CD4-positive, alpha-beta T cell (primary cell): ENCODE results near the gene SULT6B1. TPM values are rescaled to one million over a fixed set of nuclear protein-coding genes. Genes with fewer than 3 reads are reported as not detected.

Source experiments
- ATAC-seq: fragments of 200-7000 bp; cut with Tn5 transposase; one replicate; pipeline ENCODE4 v1.10.0; 2022; ENCODE audit warnings: mild to moderate bottlenecking; ENCODE audit not compliant: poor library complexity
- CTCF ChIA-PET: fragments of 350-600 bp; sonication (Branson Sonifier 250); formaldehyde crosslinking; loops from one replicate; lab custom pipeline; 2021; ENCODE audit warnings: antibody characterized with exemption, inconsistent platforms; lab: Charles Lee
- POLR2A ChIA-PET: fragments of 350-600 bp; sonication (Branson Sonifier 250); formaldehyde crosslinking; loops from one replicate; lab custom pipeline; 2021; ENCODE audit warnings: antibody characterized with exemption, inconsistent platforms; lab: Charles Lee
- DNase-seq, 14 experiments: peaks; one replicate each; pipeline ENCODE4 v3.0.0-alpha.2; 2013 to 2020; ENCODE audit warnings: mixed read lengths in 2 of 14
- H3K27ac ChIP-seq, 2 donors: one replicate each; pipeline versions ENCODE4 v1.5.1 to v1.7.0; 2013; ENCODE audit warnings: low read length in 2 of 2, low read depth in 1 of 2, mild to moderate bottlenecking in 1 of 2
- H3K27me3 ChIP-seq, 2 experiments: 1 replicate in 1 of 2; 2 replicates in 1 of 2; pipeline versions ENCODE4 v1.6.1 to v1.7.0; 2013; ENCODE audit warnings: low read length in 2 of 2, control low read depth in 1 of 2, mild to moderate bottlenecking in 1 of 2, moderate library complexity in 1 of 2; ENCODE audit not compliant: insufficient read depth in 2 of 2, control insufficient read depth in 1 of 2
- H3K36me3 ChIP-seq: one replicate; pipeline ENCODE4 v1.6.1; 2013; ENCODE audit warnings: low read length, control low read depth; ENCODE audit not compliant: insufficient read depth
- H3K4me1 ChIP-seq: one replicate; pipeline ENCODE4 v1.6.1; 2013; ENCODE audit warnings: low read length, control low read depth; ENCODE audit not compliant: insufficient read depth
- H3K4me3 ChIP-seq: one replicate; pipeline ENCODE4 v1.5.1; 2013; ENCODE audit warnings: mild to moderate bottlenecking, low read length, moderate library complexity
- H3K9me3 ChIP-seq, 2 experiments: 1 replicate in 1 of 2; 2 replicates in 1 of 2; pipeline versions ENCODE4 v1.6.1 to v1.7.0; 2013; ENCODE audit warnings: low read length in 2 of 2, mild to moderate bottlenecking in 2 of 2, control low read depth in 1 of 2, moderate library complexity in 1 of 2; ENCODE audit not compliant: control insufficient read depth in 1 of 2, insufficient read depth in 1 of 2
- H3K27ac Mint-ChIP-seq: one replicate; pipeline ENCODE4 v1.8.0; 2020; ENCODE audit warnings: mixed read lengths
- H3K27me3 Mint-ChIP-seq: one replicate; pipeline ENCODE4 v1.8.0; 2021; ENCODE audit warnings: mixed read lengths
- H3K36me3 Mint-ChIP-seq: one replicate; pipeline ENCODE4 v1.8.0; 2021; ENCODE audit warnings: low read depth, mixed read lengths
- H3K4me1 Mint-ChIP-seq: one replicate; pipeline ENCODE4 v1.8.0; 2021; ENCODE audit warnings: low read depth, mixed read lengths
- H3K4me3 Mint-ChIP-seq: one replicate; pipeline ENCODE4 v1.8.0; 2020; ENCODE audit warnings: mild to moderate bottlenecking, mixed read lengths
- H3K9me3 Mint-ChIP-seq: one replicate; pipeline ENCODE4 v1.8.0; 2020; ENCODE audit warnings: mixed read lengths
- intact Hi-C, 2 experiments: fragments of 100-400 bp; cut with DNase I in 1 of 2; cut with micrococcal nuclease in 1 of 2; formaldehyde crosslinking; loops; one replicate each; pipeline versions ENCODE4 v1.15.1 to v1.9.0; 2023 to 2025; cut with DNase I, micrococcal nuclease
- total RNA-seq, 174 experiments: library from RNA in 2 of 174; stranded (reverse) in 2 of 174; gene quantifications; one replicate each; pipeline ENCODE4 v1.2.3 and lab custom pipeline; 2021 to 2026
- TF ChIP-seq, protein P1 (sequence below): fragments of 200-600 bp; IDR thresholded peaks from one replicate; pipeline ENCODE4 v1.8.0; 2022; ENCODE audit warnings: antibody characterized with exemption, mild to moderate bottlenecking

SULT6B1 gene
- total RNA-seq, 2 experiments from 2014 or later: not detected

DNA sequence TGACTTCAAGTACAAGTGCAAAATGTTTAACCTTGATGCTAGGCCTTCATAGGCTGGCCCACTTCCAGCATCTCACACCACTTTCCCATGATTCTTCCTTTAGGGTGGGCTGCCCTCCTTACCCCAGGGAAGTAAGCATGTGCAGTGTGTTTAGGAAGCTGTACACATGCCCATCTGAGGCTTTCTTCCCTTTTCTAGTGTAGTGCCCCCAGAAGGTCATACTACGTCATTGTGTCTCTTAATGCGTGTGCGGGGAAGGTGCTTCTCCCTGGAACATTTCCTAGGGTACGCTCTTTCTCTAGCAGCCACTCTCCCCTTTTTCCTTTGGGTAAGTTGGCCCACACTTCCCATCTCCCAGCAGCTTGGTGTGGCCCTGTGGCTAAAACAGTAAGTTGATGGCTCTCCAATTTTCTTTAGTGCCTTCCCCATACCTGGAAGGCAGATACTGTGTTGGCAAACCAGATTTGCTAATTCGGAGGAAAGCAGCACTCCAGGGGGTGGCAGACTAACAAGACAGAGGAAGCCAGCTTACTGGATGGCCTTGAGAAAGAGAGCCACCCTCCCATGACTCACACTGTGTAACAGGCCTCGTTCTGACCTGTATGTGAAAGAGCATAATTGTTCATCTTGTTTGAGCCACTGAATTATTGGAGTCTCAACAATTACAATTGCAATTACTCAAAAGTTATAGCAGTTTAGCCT, 1.1 kb upstream of the SULT6B1 start:
- ChIA-PET POLR2A (no interaction called here), CTCF (no interaction called here)

DNA sequence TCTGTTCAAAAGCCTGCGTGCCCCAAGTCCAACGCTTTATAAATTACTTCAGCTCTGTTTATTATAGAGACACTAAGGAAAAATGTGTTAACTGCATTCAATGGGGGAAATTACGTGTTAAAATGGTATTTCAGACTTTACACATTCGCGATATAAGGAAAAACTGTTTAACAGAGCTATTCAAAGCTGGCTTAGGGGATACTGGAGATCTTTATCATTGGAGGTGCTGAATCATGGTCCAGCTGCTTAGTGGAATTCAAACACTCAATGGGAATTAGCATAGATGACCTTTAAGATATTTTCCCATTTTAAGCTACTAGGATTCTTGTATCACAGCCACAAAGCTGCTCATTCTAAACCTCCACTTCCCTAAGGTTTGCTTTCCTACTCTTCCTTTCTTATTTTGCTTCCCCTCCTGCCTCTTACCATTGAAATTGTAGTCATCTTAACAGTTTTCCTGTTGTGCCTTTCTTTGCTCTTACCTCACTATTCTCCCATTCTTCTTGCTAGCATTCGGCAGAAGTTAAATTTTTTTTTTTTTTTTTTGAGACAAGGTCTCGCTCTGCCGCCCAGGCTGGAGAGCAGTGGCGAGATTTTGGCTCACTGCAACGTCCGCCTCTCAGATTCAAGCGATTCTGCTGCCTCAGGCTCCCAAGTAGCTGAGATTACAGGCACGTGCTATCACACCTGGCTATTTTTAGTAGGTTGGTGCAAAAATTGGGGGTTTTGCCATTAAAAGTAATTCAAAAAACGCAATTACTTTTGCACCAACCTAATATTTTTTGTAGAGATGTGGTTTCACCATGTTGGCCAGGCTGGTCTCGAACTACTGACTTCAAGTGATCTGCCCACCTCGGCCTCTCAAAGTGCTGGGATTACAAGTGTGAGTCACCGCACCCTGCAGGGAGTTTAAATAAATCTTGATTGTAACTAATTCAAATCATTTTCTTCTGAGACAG, 6.5 kb downstream of the SULT6B1 start:
- Histone ChIP-seq H3K36me3 (no peaks in the 10 kb centered on the region), H3K9me3 (no peaks in the 10 kb centered on the region), H3K27me3 (peaks cover 0 to 6% of the 10 kb centered on the region in 2 experiments), H3K27ac (no peak overlapping the region), H3K4me3 (no peak overlapping the region), H3K4me1 (no peaks in the 10 kb centered on the region)
- TF ChIP-seq, protein P1, sequence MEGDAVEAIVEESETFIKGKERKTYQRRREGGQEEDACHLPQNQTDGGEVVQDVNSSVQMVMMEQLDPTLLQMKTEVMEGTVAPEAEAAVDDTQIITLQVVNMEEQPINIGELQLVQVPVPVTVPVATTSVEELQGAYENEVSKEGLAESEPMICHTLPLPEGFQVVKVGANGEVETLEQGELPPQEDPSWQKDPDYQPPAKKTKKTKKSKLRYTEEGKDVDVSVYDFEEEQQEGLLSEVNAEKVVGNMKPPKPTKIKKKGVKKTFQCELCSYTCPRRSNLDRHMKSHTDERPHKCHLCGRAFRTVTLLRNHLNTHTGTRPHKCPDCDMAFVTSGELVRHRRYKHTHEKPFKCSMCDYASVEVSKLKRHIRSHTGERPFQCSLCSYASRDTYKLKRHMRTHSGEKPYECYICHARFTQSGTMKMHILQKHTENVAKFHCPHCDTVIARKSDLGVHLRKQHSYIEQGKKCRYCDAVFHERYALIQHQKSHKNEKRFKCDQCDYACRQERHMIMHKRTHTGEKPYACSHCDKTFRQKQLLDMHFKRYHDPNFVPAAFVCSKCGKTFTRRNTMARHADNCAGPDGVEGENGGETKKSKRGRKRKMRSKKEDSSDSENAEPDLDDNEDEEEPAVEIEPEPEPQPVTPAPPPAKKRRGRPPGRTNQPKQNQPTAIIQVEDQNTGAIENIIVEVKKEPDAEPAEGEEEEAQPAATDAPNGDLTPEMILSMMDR: no peak
- H3K4me1 Mint-ChIP-seq: no peaks in the 10 kb centered on the region
- H3K27me3 Mint-ChIP-seq: peaks cover 24% of the 10 kb centered on the region
- ChIA-PET POLR2A (no interaction called here), CTCF (interaction anchor here (0.7 kb wide), 1 partner anchor 1757 kb away, joined by 3 read pairs; no protein-coding TSS in a partner anchor)
- no peak for DNase-seq
- intact Hi-C loops: no loop called here
- no peak overlapping the region for H3K27ac Mint-ChIP-seq
- no peaks in the 10 kb centered on the region for H3K36me3 Mint-ChIP-seq
- H3K4me3 Mint-ChIP-seq: no peak overlapping the region
- no peak for ATAC-seq
- no peaks in the 10 kb centered on the region for H3K9me3 Mint-ChIP-seq

More for the DNA sequence above, 1.1 kb upstream of the SULT6B1 start:
- Histone ChIP-seq H3K9me3 (no peaks in the 10 kb centered on the region), H3K4me3 (no peak overlapping the region), H3K4me1 (no peaks in the 10 kb centered on the region), H3K36me3 (no peaks in the 10 kb centered on the region), H3K27me3 (no peaks in the 10 kb centered on the region), H3K27ac (no peak overlapping the region)
- TF ChIP-seq, protein P1: no peak
- Mint-ChIP-seq H3K27me3 (peaks cover 15% of the 10 kb centered on the region), H3K36me3 (no peaks in the 10 kb centered on the region), H3K4me1 (no peaks in the 10 kb centered on the region), H3K9me3 (no peaks in the 10 kb centered on the region), H3K27ac (no peak overlapping the region), H3K4me3 (no peak overlapping the region)
- intact Hi-C loops: loop anchor here in 1 of 2 experiments (10.0 kb wide), 2 partner anchors 105 to 595 kb away; partner anchors contain the start of genes FEZ2, GPATCH11 and HEATR5B
- ATAC-seq (no peak), DNase-seq (peak in 2 of 14 experiments; percentile 10 to 37)

DNA sequence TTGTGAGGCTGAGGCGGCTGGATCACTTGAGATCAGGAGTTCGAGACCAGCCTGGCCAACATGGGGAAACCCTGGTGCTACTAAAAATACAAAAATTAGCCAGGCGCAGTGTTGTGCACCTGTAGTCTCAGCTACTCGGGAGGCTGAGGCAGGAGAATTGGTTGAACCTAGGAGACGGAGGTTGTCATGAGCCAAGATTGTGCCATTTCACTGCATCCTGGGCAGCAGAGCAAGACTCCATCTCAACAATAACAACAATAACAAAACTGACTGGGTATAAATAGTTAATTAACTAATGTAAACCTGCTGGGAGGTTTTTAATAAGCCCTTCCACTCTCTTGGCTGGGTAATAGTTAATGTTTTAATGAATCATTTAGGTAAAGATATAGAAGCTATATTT, 7.8 kb downstream of the SULT6B1 start:
- Histone ChIP-seq H3K4me3 (no peak overlapping the region), H3K27me3 (peaks cover 0 to 6% of the 10 kb centered on the region in 2 experiments), H3K4me1 (no peaks in the 10 kb centered on the region), H3K27ac (no peak overlapping the region), H3K36me3 (no peaks in the 10 kb centered on the region), H3K9me3 (no peaks in the 10 kb centered on the region)
- TF ChIP-seq, protein P1: no peak
- ATAC-seq (no peak), DNase-seq (no peak)
- CTCF ChIA-PET: no interaction called here
- Mint-ChIP-seq H3K27ac (no peak overlapping the region), H3K27me3 (peaks cover 15% of the 10 kb centered on the region), H3K36me3 (no peaks in the 10 kb centered on the region), H3K4me1 (no peaks in the 10 kb centered on the region), H3K4me3 (no peak overlapping the region), H3K9me3 (no peaks in the 10 kb centered on the region)
- POLR2A ChIA-PET: no interaction called here
- intact Hi-C loops: no loop called here
